ENCODE measurements around the gene RS1.

RS1 gene

GRCh38 chrX:18672008-18672407 lies at the start of gene RS1:
TSS of gene RS1 (minus strand) at chrX:18672108. CDS start at chrX:18672068, 40 bp downstream.
- no peak for DNase-seq

DNA sequence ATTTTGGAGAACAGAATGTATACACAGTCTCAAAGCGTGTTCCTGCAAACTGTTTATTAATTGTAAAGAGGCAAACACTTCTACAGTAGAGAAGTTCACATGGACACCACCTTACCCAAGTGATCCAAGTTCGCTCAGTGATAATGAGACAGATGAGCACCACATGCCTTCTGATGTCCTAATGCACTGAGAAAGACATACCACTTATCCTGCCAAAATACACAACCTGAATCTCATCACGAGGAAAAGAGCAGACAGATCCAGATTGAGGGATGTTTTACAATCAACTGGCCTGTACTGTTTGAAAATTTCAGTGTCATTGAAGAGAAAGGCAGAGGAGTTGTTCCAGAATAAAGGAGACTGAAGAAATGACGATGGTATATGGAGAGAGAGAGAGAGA lies 47.9 kb upstream of the RS1 start:
- no peak for DNase-seq

- DNase-seq, result no peak
These were observed 43.0 kb upstream of the RS1 start for GRCh38 chrX:18714910-18715309.

GRCh38 chrX:18709833-18710232 lies 37.9 kb upstream of the RS1 start:
- no peak for DNase-seq

DNA sequence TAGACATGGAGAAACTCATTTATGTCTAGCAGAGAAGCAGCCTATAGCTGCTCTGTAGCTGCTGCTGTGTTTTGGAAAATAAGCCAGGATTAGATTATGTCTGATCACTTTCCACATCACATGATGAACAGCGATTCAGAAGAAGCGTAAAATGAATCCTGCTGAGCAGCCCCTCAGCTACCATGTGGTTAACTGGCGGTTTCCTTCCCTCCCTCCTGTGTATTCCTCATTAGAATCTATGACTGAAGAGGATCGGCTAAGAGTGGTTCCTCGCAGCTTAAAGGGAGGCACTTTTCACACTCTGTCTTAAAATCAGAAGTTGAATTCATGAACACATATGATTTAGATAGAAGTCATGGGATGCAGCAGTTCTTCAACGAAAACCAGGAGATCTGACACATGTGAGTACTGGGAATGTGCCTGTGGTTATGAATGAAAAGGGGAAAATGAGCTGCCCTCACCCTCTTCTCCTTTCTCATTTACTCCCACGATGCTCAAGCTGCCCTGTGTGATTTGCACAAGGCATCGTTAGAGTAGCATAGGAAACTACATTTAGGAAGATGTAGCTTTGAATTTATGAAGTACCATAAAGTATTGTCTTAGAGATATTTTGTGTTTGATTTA lies 35.6 kb upstream of the RS1 start, which contains the start of gene PPEF1:
Gene PPEF1 (plus strand): TSS at position 220 of the 624 bp plus-strand sequence. CDS start 136 bp downstream, at position 356.
- DNase-seq, result no peak

- no peak for DNase-seq
These were observed 30.7 kb upstream of the RS1 start for GRCh38 chrX:18702362-18703195.

GRCh38 chrX:18701621-18702361 lies 29.9 kb upstream of the RS1 start:
- no peak for DNase-seq

DNA sequence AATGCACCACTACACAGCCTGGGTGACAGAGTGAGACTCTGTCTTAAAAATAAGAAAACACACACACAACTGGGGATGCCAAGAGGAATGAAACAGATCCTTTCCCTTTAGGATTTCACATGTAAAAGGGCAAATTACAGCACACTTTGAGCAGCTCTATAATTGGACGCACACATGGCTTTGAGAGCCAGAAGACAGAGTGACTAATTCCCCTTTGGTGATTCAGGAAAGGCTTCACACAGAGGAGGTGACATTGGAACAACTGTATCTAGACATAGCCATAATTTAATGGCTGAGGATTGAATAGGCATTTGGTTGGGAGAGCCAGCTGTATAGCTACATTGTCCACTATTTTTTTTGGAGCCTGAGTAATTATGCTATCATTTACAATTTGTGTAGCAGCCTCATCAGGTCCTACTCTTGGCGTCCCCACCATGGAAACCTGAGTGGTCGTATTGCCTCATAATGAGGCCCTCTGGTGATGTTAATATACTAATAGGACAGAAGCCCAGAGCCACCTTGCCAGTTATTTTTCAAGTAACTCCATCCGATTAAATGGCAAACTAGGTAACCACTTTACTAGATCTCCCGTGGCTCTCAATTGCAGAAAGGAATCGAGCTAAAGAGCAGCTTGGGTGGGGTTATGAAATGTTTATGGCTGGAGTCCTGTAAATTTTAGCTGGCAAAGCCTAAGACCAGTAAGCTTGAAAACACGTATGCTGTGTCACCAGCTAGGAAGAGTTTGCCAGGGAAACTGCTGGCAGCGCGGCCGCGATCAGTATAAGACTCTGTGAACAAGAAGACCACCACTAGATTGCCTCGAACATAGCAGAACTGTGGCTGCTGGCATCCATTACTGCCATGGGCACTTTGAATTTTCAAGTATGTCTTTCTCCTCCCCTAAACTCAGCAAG lies 27.1 kb upstream of the RS1 start:
- DNase-seq, result no peak

DNA sequence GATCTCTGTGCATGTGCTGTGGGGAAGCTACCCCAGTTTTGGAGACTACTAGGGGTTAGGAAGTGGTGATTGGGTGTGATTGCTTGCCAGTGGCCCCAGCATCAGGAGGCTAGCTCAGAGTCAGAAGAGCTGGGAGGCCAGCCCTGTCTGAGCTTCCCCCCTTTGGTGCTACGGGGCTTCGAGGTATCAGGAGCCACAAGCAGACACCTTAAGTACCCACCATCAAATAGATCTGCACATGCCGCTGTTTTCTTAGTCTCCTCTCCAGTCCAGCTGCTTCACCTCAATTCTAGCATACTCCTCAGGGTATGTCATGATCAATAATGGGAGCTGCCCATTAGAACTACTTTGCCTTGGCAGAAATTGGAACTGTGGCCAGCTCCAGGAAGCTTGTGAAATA lies 24.7 kb upstream of the RS1 start:
- no peak for DNase-seq

GRCh38 chrX:18692541-18692940 lies 20.6 kb upstream of the RS1 start:
- no peak for DNase-seq

DNA sequence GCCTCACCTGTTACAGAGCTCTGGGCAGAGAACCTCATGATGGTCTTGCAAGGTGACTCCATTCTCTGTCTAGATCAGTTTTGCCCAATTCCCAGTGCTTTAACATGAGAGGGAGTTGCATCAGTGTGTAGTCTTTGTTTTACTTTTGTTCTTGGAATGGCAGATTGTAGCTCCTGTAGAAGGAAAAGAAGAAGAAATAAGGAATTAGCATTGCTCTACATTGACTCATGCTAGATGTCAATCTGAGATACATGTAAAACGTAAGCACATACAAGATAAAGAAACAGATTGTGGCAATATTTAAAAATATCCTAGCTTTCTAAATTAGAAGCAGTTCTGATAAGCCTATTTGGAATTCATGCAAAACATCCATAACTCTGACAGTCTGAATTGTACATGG lies 19.5 kb upstream of the RS1 start:
- no peak for DNase-seq

DNA sequence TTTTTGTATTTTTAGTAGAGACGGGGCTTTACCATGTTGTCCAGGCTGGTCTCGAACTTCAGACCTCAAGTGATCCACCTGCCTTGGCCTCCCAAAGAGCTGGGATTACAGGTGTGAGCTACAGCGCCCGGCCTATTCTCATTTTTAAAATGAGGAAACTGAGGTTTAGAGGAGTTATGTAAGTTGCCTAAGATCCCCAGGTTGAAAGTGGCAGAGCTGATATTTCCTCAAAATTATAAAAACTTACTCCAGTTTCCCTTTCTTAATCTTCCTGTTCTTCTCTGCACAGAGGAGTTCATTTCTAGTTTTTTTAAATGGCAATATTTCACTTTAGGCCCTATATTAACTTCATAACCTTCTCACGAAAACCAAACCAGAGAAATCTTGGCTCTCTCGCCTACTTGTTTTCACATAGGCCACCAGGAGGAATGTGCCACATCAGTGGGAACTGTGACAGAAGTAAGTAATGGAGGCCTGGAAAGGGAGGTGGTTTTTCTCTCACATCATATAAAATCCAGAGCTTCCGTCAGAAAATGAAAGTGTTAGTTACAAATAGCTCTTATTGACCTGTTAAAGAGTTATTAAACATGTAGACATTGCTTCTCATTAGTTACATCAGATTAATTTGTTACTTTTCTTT lies 16.1 kb upstream of the RS1 start:
- peak; percentile 5 for DNase-seq

- DNase-seq, result no peak
These were observed 11.1 kb upstream of the RS1 start for GRCh38 chrX:18682979-18683387.

DNA sequence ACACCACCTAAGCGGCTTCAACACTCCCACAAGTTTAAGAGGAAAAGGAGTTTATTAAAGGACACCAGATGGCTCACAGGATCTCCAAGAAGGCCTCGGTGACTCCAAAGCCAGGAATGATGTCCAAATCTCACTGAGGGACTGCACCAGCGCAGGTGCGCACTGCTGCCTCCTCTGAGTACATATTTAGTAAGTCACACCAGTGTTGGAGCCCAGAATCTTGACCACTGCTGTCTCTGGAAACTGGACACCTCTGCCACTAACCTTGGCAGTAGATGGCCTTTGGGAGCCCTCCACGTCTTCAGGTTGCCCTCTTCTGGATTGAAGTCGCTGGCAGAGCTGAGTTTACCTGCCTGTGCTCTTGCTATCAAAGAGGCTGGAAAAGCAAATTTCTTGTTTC lies 10.1 kb upstream of the RS1 start:
- no peak for DNase-seq

- no peak for DNase-seq
These were observed 5.4 kb upstream of the RS1 start for GRCh38 chrX:18677161-18677869.

DNA sequence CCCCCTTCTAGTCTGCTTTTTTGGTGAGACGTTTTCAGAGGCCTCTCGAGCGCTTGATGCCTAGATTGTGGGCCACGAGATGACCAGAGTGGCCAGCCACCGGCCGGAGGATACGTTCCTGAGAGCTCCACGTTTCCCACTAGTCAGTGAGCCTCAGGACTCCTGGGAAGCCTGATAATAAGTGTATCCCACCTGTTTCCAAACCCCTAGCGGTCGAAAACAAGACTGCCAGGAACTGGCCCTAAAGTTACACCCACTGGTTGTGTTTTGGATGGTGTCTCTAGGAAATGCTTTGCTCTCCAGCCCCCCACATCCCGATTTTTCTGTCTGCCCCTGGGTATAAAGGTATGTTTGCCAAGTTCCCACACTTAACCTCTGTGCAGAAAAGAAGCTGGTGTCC lies 4.6 kb upstream of the RS1 start:
- peak; percentile 61 for DNase-seq

DNA sequence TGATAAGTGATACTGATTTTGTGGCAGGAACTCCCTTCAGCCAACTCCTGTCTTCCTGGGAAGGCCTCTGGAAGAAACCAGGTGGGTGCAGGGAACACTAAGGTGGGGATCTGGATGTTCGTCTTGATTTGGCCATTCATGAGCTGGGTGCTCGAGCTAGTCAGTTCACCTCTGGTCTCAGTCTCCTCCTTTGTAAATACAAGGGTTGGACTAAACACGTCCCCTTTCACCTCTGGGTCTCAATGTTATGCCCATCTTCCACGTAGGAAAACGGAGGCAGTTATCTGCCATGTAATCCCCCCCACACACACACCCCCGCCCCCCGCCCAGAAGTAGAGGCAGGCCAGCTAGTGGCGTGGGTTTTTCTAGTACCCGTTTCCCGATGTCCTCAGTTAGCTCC lies 4.1 kb upstream of the RS1 start:
- no peak for DNase-seq

DNA sequence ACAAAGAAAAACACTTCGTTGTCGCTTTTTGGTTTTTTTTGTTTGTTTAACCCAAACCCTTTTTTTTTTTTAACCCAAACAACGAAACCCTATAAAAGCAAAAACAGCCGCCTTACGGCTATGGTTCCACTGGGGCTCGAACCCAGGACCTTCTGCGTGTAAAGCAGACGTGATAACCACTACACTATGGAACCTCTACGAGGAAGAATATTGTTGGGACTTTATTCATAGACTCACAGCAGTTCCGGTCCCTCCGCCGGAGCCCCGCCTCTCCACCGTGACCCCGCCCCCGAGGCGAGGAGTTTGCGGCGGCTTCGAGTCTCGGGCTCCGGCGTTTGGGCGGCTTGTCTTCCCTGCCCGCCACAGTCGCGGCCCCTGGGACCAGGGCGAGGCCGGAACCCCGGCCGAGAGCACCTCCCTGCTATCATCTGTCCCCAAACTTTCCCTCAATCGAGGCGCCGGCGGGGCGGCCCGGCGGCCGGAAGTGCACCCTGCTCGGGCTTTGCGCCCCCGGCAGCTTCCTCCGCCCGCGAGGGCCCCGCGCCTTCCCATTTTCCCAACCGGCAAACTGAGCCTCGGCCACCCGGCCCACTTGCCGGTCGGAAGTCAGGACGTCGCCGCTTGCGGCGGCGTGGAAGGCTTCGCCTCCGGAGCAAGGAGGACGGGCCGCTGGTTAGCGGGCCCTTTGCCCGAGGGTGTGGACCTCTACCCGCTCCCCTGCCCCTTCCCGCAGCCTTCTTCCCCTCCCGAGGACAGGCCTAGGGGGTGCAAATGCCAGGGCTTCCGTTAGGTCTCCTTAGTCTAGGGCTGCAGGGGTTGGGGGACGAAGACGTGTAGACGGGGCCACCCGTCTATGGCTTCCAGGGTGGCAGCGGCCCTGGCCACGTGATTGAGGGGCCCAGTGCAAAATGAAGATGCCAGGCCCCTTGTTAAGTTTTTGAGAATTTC lies 3.2 kb upstream of the RS1 start:
- peak; percentile 81 for DNase-seq

DNA sequence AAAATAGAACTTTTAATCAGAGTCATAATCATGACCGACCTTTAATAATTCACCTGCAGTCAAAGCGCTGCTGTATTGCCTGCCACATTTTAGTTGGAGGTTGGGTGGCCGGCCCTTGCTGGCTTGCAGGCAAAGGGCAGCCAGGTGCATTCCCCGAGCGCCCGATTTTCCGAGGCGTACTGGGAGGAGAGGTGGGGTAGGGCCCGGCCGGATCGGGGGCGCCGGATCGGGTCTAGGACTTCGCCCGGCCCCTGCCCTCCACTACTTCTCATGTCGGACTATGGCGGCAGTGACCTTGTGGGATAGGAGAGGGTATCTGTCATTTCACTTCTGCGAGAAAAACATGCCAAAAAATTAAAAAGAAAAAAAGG lies 2.5 kb upstream of the RS1 start:
- no peak for DNase-seq

All from islet precursor cell (in vitro differentiated cells).